K562 (cell line): ENCODE measurements around the gene PRDX3. TPM values are rescaled to one million over a fixed set of nuclear protein-coding genes. Genes with fewer than 3 reads are reported as not detected.
A peak's percentile ranks its signal among the peaks of the same experiment; 100 is the strongest.

Experiments
- ATAC-seq: fragments of 200-7000 bp; cut with Tn5 transposase; 3 replicates; pipeline ENCODE4 v1.9.1; 2020; ENCODE audit warnings: moderate library complexity
- BruUV-seq: library from RNA; stranded (reverse); fragments of 400-500 nt; replicated peaks from 2 replicates; lab custom pipeline; 2021; lab: Mats Ljungman, UMichigan
- CTCF ChIA-PET: fragments of 300-600 bp; formaldehyde crosslinking; extraction: SDS; loops from one replicate; lab custom pipeline; 2021; ENCODE audit warnings: low intra/inter-chr PET ratio; lab: Yijun Ruan, JAX
- POLR2A ChIA-PET: fragments of 300-600, 350-650 bp; sonication (Branson Sonifier 250); formaldehyde crosslinking; extraction: SDS; loops from one replicate; lab custom pipeline; 2021; ENCODE audit warnings: antibody characterized with exemption, inconsistent platforms; lab: Yijun Ruan, JAX
- DNase-seq, 4 experiments: peaks; one replicate each; pipeline versions ENCODE4 v3.0.0 to v3.0.0-alpha.2; 2011 to 2018; ENCODE audit warnings: low spot score in 3 of 4, mixed read lengths in 3 of 4; ENCODE audit errors: extremely low read depth in 1 of 4
- FAIRE-seq: peaks from 2 replicates; lab custom pipeline; 2011; peaks lifted over from hg19 to GRCh38; lab: Jason Lieb, UNC
- H2AFZ ChIP-seq: 2 replicates; pipeline ENCODE4 v1.6.0; 2011; ENCODE audit warnings: low read depth, low read length, control low read depth, inconsistent platforms
- H3K27ac ChIP-seq: fragments of 200-600 bp; 3 replicates; pipeline ENCODE4 v1.8.0; 2011; ENCODE audit warnings: low read depth, mild to moderate bottlenecking, control low read depth, inconsistent platforms, low read length, moderate library complexity, mixed read lengths; ENCODE audit errors: extremely low read depth
- H3K27me3 ChIP-seq, 2 experiments: fragments of 300-600 bp in 1 of 2; 2 replicates in 1 of 2; 3 replicates in 1 of 2; pipeline versions ENCODE4 v1.6.0 to v1.8.0; 2011; ENCODE audit warnings: inconsistent platforms in 2 of 2, low read length in 2 of 2, mild to moderate bottlenecking in 1 of 2, mixed read lengths in 1 of 2, moderate library complexity in 1 of 2; ENCODE audit not compliant: control insufficient read depth in 2 of 2, insufficient read depth in 2 of 2
- H3K36me3 ChIP-seq: fragments of 300-600 bp; 3 replicates; pipeline ENCODE4 v1.8.0; 2011; ENCODE audit warnings: mild to moderate bottlenecking, low read length, inconsistent platforms; ENCODE audit not compliant: control insufficient read depth, insufficient read depth
- H3K4me1 ChIP-seq, 2 experiments: fragments of 200-600 bp in 1 of 2; replicated peaks in 1 of 2; 2 replicates in 1 of 2; 3 replicates in 1 of 2; pipeline versions ENCODE4 v1.5.1 to v1.8.0; 2011; ENCODE audit warnings: inconsistent platforms in 2 of 2, low read length in 2 of 2, mild to moderate bottlenecking in 1 of 2, mixed read lengths in 1 of 2, moderate library complexity in 1 of 2; ENCODE audit not compliant: control insufficient read depth in 2 of 2, insufficient read depth in 2 of 2
- H3K4me2 ChIP-seq: 2 replicates; pipeline ENCODE4 v1.6.1; 2011; ENCODE audit warnings: low read length, control low read depth, inconsistent platforms, mixed read lengths; ENCODE audit not compliant: insufficient read depth
- H3K4me3 ChIP-seq: fragments of 200-600 bp; sonication (generic), shearing (Covaris generic); 2 replicates; pipeline ENCODE4 v1.5.1; 2016; ENCODE audit warnings: control low read depth, inconsistent platforms
- H3K79me2 ChIP-seq: fragments of 200-600 bp; 3 replicates; pipeline ENCODE4 v1.8.0; 2011; ENCODE audit warnings: low read length, inconsistent platforms; ENCODE audit not compliant: control insufficient read depth, insufficient read depth
- H3K9ac ChIP-seq, 2 experiments: 2 replicates each; pipeline versions ENCODE4 v1.6.0 to v1.6.1; 2011; ENCODE audit warnings: low read depth in 2 of 2, low read length in 2 of 2, control low read depth in 1 of 2, inconsistent platforms in 1 of 2, mild to moderate bottlenecking in 1 of 2, mixed read lengths in 1 of 2; ENCODE audit not compliant: insufficient read depth in 1 of 2
- H3K9me1 ChIP-seq: one replicate; pipeline ENCODE4 v1.6.0; 2011; ENCODE audit warnings: inconsistent platforms, mild to moderate bottlenecking, low read length, moderate library complexity; ENCODE audit not compliant: control insufficient read depth, insufficient read depth
- H3K9me3 ChIP-seq: replicated peaks from 2 replicates; pipeline ENCODE4 v1.5.1; 2011; ENCODE audit warnings: low read depth, low read length, inconsistent platforms; ENCODE audit not compliant: control insufficient read depth, insufficient read depth
- H4K20me1 ChIP-seq: replicated peaks from 2 replicates; pipeline ENCODE4 v1.6.1; 2011; ENCODE audit warnings: low read length, inconsistent platforms, mixed read lengths; ENCODE audit not compliant: control insufficient read depth, insufficient read depth
- ARHGAP35 ChIP-seq: fragments of 450-650 bp; IDR thresholded peaks from 2 replicates; pipeline ENCODE4 v1.6.1; 2018; ENCODE audit not compliant: partially characterized antibody
- ARID2 ChIP-seq: fragments of 450-650 bp; IDR thresholded peaks from 2 replicates; pipeline ENCODE4 v1.6.1; 2017; ENCODE audit warnings: antibody characterized with exemption, mild to moderate bottlenecking
- EHMT2 ChIP-seq: fragments of 450-650 bp; IDR thresholded peaks from 2 replicates; pipeline ENCODE4 v1.6.1; 2018; ENCODE audit warnings: antibody characterized with exemption
- HDAC1 ChIP-seq, 2 experiments: fragments of 450-650 bp; IDR thresholded peaks; 2 replicates each; pipeline ENCODE4 v1.6.1; 2016 to 2017; ENCODE audit warnings: inconsistent platforms in 1 of 2, mild to moderate bottlenecking in 1 of 2, moderate library complexity in 1 of 2
- KLF16 ChIP-seq: IDR thresholded peaks from 2 replicates; pipeline ENCODE4 v1.6.1; 2016; ENCODE audit warnings: antibody characterized with exemption
- LARP7 ChIP-seq: fragments of 450-650 bp; IDR thresholded peaks from 2 replicates; pipeline ENCODE4 v1.6.1; 2016
- MIER1 ChIP-seq: fragments of 450-650 bp; IDR thresholded peaks from 2 replicates; pipeline ENCODE4 v1.6.1; 2016; ENCODE audit warnings: antibody characterized with exemption, mild to moderate bottlenecking, low read depth
- PHB2 ChIP-seq: fragments of 450-650 bp; IDR thresholded peaks from 2 replicates; pipeline ENCODE4 v1.6.1; 2017; ENCODE audit warnings: low read depth
- RAD21 ChIP-seq, 2 experiments: fragments of 250-450 bp in 1 of 2; fragments of 450-650 bp in 1 of 2; sonication (Bioruptor Pico) in 1 of 2; formaldehyde crosslinking in 1 of 2; IDR thresholded peaks in 1 of 2; conservative IDR thresholded peaks in 1 of 2; 2 replicates each; pipeline versions ENCODE4 v1.4.0 to v1.8.0; 2020 to 2022; ENCODE audit warnings: mild to moderate bottlenecking in 2 of 2, moderate library complexity in 1 of 2
- THRAP3 ChIP-seq: fragments of 450-650 bp; IDR thresholded peaks from 2 replicates; pipeline ENCODE4 v1.6.1; 2016; ENCODE audit warnings: mild to moderate bottlenecking, inconsistent platforms, borderline replicate concordance
- ZNF512 ChIP-seq: IDR thresholded peaks from 2 replicates; pipeline ENCODE4 v1.6.1; 2016; ENCODE audit warnings: missing genetic modification characterization, missing compliant biosample characterization
- WGBS: fragments of 100-300 bp; shearing (Covaris generic); methylation state at CpG from one replicate; pipeline ENCODE4 v1.1.6; 2016; ENCODE audit warnings: low coverage, mixed read lengths; ENCODE audit not compliant: insufficient coverage; ENCODE audit errors: missing lambda C conversion rate; 5-methylcytosine and 5-hydroxymethylcytosine counted together
- in situ Hi-C: fragments of 300-500 bp; cut with MboI; formaldehyde crosslinking; loops from 4 replicates; pipeline ENCODE4 v1.15.0; 2018; ENCODE audit warnings: inconsistent platforms, mixed read lengths
- intact Hi-C: fragments of 100-400 bp; cut with micrococcal nuclease; formaldehyde crosslinking; loops from 2 replicates; pipeline ENCODE4 v1.14.2; 2022
- polyA plus RNA-seq, 8 experiments: library from polyadenylated mRNA; depleted of rRNA in 4 of 8; stranded (reverse) in 5 of 8; unstranded in 3 of 8; fragments of >200 nt; fragmentation: Nextera tagmentation in 2 of 8; fragmentation: Illumina TruSeq in 1 of 8; extraction: Ambion mirVana in 2 of 8; extraction: Trizol in 1 of 8; gene quantifications; 2 replicates each; pipeline versions ENCODE4 v1.2.1 to v1.2.3, GENCODE V29; 2011 to 2014; ENCODE audit warnings: inconsistent platforms in 1 of 8, missing spikeins in 1 of 8
- total RNA-seq, 7 experiments: library from RNA; depleted of rRNA in 6 of 7; stranded (reverse); fragments of >200 nt in 6 of 7; fragmentation: Illumina TruSeq in 2 of 7; extraction: Trizol in 2 of 7; gene quantifications; 2 replicates each; pipeline versions ENCODE4 v1.2.1 to v1.2.3, GENCODE V29; 2011 to 2021; ENCODE audit warnings: low replicate concordance in 1 of 7
- TF ChIP-seq, protein P1 (sequence below): fragments of 450-650 bp; conservative IDR thresholded peaks from 2 replicates; pipeline ENCODE4 v1.6.1; 2016; ENCODE audit warnings: missing genetic modification characterization, low read depth, mild to moderate bottlenecking, missing compliant biosample characterization, moderate library complexity
- TF ChIP-seq, protein P2 (sequence below): fragments of 450-650 bp; IDR thresholded peaks from 2 replicates; pipeline ENCODE4 v1.6.1; 2016; ENCODE audit warnings: antibody characterized with exemption

The PRDX3 gene
- total and polyA plus RNA-seq, 9 of the 15 experiments (the other 6 are each of a cell fraction or from before 2014, with no cell fraction given) = 122 to 994 (median 173) TPM

GRCh38 chr10:119190954-119191785 lies 12.6 kb upstream of the PRDX3 start:
- ATAC-seq = no peak
- WGBS = 14% methylated on average over 1 of the region's 5 CpGs
- POLR2A ChIA-PET = interaction anchor here (1.3 kb wide), 1 partner anchor 8 kb away, joined by 3 read pairs; no protein-coding TSS in a partner anchor

More at GRCh38 chr10:119190954-119191785, 12.6 kb upstream of the PRDX3 start:
- intact Hi-C loops (no loop called here), in situ Hi-C loops (no loop called here)
- no peaks in the 10 kb centered on the region for H3K27me3 ChIP-seq
- H3K36me3 ChIP-seq = no peaks in the 10 kb centered on the region
- peaks cover 0 to 21% of the 10 kb centered on the region in 2 experiments; a peak in 4 of 5 replicates for H3K4me1 ChIP-seq
- H3K27ac ChIP-seq = no peak overlapping the region
- no peaks in the 10 kb centered on the region for H3K9me1 ChIP-seq
- H3K79me2 ChIP-seq = no peaks in the 10 kb centered on the region
- no peak overlapping the region for H3K4me2 ChIP-seq
- CTCF ChIA-PET = no interaction called here
- no peaks in the 10 kb centered on the region for H3K9me3 ChIP-seq
- no peak overlapping the region for H3K9ac ChIP-seq
- peak; percentile 46 for TF ChIP-seq ARHGAP35
- TF ChIP-seq HDAC1 (IDR thresholded peaks at IDR 0.05) = 0 out of 4 replicates have a peak, but pooled peaks of 1 of the 2 experiments have one; percentile 19
- 0 out of 2 replicates have a peak, but pooled peaks have one; percentile 21 for TF ChIP-seq ARID2
- 0 out of 2 replicates have a peak, but pooled peaks have one; percentile 27 for TF ChIP-seq EHMT2
- TF ChIP-seq RAD21 (CRISPR knock-in tag; conservative IDR thresholded peaks at IDR 0.05 in 1 of 2, IDR thresholded peaks at IDR 0.05 in 1 of 2) = no peak
- TF ChIP-seq LARP7 = peak; percentile 82; the same call in 1 of the 2 replicates
- TF ChIP-seq THRAP3 = peak; percentile 74; the same call in 1 of the 2 replicates
- TF ChIP-seq, protein P1, sequence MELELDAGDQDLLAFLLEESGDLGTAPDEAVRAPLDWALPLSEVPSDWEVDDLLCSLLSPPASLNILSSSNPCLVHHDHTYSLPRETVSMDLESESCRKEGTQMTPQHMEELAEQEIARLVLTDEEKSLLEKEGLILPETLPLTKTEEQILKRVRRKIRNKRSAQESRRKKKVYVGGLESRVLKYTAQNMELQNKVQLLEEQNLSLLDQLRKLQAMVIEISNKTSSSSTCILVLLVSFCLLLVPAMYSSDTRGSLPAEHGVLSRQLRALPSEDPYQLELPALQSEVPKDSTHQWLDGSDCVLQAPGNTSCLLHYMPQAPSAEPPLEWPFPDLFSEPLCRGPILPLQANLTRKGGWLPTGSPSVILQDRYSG (tag) = no peak
- peak; percentile 96 for TF ChIP-seq ZNF512 (tag)
- no peak for TF ChIP-seq KLF16
- TF ChIP-seq, protein P2, sequence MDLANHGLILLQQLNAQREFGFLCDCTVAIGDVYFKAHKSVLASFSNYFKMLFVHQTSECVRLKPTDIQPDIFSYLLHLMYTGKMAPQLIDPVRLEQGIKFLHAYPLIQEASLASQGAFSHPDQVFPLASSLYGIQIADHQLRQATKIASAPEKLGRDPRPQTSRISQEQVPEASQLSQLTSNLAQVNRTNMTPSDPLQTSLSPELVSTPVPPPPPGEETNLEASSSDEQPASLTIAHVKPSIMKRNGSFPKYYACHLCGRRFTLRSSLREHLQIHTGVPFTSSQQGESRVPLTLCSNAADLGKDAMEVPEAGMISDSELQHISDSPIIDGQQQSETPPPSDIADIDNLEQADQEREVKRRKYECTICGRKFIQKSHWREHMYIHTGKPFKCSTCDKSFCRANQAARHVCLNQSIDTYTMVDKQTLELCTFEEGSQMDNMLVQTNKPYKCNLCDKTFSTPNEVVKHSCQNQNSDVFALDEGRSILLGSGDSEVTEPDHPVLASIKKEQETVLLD = 0 out of 2 replicates have a peak, but pooled peaks have one; percentile 37
- no peak for TF ChIP-seq MIER1
- TF ChIP-seq PHB2 = 0 out of 2 replicates have a peak, but pooled peaks have one; percentile 52
- DNase-seq = no peak
- no peaks in the 10 kb centered on the region for H4K20me1 ChIP-seq
- H2AFZ ChIP-seq = peak overlapping the region; percentile 19; the same call in 1 of the 2 replicates
- no peak for FAIRE-seq
- no TSS peak for BruUV-seq
- H3K4me3 ChIP-seq = no peak overlapping the region
